IPS-NIHi7 (cell line): Measurements from ENCODE around the gene KBTBD13.
A peak's percentile ranks its signal among the peaks of the same experiment; 100 is the strongest.

ENCODE experiments used
- DNase-seq: peaks from one replicate; pipeline ENCODE4 v3.0.0; 2012; ENCODE audit warnings: mixed read lengths; ENCODE audit errors: extremely low spot score

Gene KBTBD13

DNA sequence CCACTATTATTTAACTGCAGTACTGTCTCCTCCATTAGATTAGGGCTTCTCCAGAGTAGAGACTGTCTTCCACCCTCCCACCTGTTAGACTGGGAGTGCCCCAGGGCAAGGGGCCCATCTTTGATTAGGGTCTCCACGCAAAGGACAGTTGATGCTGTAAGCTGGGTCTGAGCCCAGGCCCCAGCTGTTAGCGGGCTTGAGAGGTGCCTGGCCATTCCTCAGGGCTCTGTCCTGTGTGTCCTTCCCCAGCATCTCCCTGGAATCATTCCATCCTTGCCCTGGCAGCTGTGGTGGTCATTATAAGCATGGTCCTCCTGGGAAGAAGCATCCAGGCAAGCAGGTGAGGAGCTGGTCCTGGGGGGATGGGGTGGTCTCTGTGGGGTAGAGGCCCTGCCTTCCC is 25.3 kb upstream of the KBTBD13 start:
- DNase-seq: no peak

- DNase-seq: no peak
Observed at GRCh38 chr15:65052956-65053355, 23.6 kb upstream of the KBTBD13 start.

DNA sequence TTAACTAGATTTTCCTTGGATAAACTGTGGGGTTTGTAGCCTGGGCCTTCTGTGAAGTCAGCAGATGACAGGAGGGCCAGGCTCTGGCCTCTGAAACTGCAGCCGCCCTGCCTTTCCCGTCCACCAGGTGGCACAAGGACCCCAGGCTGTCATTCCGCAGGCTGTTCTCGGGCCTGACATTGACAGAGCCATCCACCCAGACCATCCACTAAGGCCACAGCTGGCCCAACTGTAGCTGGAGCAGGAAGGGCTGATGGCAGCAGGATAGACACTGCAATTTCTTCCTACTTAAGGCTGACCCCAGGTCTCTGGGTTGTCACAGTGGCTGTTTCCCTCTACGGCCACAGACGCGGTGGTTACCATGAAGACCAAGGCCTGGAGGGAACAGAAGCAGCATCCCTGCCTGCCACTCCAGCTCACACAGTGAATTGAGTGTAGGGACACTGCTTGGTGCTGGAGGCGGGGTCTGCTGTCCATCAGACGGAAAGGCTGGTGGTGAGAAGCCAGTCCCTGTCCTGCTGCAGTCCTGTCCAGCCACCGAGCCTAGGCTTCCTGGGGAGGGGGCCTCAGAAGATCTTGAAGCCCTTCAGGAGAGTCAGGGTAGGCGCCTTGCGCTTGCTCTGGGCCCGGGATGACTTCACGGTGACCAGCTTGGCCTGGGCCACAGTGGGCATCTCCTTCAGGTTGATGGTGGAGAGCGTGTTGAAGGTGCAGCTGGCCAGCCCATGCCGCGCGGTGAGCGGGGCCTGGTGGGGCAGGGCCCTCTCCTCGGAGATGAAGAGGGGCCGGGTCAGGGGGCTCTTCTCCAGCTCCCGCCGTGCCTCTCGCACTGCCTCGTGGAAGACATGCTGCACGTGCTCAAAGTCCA is 22.0 kb upstream of the KBTBD13 start:
- DNase-seq: peak; percentile 90

DNA sequence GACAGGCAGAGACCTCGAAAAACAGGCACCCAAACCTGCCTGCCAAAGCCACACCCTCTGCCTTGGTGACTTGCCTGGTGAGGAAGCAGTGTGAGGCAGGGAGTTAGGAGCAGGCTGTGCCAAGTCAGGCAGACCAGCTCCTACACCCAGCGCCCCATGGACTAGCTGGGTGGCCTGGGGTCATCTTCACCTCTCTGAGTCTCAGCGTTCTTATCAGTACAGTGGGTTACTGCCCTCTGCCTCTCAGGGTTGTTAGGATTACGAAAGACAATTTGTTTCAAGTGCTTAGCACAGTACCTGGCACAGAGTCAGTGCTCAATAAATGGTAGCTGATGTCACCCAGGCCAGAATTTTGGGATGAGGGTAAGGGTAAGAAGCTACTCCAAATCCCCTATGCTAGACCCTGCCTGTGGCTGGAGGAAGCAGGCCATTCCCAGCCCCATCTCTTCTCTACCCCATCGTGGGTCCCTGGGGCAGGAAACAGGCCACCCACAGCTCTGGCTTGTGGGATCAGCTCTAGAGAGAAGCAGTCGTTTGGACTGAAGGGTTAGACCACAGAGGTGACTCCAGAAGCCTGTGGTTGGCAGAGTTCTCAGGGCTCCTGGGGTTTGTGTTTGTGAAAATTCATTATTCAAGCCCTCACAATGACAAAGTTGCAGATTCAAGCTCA is 21.2 kb upstream of the KBTBD13 start:
- no peak for DNase-seq

DNA sequence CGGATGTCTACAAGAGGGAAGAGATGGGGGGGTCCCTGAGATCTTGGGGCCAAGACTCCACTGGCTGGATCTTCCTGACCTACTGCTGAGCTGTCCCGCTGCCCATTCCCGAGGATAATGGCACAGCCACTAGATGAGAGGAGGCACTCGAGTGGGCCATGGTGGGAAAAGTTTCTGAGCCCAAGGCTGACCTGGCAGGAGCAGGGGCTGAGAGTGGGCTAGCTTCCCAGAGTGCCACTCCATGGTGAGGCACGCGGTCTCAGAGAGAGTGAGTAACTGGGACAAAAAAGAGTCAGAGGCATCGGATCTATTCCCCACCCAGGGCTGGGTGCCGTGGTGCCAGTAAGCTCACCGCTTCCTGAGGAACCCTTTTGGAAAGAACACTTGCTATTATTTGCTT is 20.4 kb upstream of the KBTBD13 start:
- DNase-seq: no peak

- no peak for DNase-seq
Observed at GRCh38 chr15:65056868-65057548, 19.5 kb upstream of the KBTBD13 start.

DNA sequence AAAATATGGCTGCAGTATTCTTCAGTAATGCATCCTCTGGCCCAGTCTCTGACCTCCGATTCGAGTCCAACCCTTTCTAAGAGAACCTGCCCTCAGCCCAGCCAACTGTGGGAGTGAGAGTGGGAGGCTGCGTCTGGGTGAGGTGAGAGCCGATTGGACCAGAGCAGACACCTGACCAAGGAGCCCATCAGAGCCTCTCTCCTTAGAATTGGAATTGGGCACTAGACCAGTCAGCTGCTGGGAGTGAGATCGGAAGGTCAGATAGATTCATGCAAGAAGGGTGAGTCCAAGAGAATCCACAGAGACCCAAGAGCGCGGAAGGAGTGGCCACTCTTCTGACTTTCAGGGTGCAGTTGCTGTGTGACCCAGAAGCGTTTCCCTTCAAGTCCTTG is 19.0 kb upstream of the KBTBD13 start:
- no peak for DNase-seq

DNA sequence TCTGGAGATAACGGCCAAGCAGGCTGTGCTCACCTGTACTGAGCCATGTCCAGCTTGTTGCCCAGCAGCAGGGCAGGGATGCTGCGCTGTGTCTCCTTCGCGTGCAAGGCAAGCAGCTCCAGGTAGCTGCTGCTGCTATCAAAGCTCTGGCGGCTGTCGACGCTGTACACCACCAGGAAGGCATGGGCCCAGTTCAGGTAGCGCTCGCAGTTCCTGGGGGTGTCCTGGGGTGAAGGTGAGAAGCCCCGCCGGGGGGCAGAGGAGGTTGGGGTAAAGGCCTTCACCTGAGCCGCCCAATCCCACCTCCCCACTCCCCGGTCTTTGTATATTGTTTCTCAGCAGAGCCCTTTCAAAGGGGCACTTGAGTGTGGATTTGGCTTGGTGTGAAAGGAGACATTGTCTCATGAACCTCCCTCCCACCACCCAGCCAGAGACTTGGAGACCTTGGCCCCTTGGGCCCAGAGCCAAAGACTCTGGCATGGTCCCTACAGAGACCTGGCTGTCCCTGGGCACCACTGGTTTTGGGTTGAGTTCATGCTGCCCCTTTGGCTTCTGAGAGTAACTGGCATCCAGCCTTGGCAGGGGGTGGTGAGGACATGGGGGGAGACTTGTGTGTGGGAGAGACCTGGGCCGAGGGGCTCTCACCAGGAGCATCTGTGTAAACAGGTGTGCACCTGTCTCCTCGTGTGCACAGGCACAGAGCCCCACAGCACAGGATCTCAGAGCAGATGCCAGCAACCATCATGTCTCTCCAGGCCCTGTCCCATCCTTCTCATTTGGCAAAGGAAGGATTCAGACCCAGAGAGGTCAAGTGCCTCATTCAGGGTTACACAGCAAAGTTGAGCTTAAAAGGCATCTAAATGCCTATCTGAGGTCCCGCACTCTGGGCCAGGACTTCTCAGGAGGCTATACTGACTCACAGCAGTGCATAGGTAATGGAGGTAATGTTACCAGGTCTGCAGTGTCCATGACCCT is 17.9 kb upstream of the KBTBD13 start:
- DNase-seq: no peak

GRCh38 chr15:65059369-65059750 is 17.2 kb upstream of the KBTBD13 start:
- no peak for DNase-seq

- no peak for DNase-seq
Observed at GRCh38 chr15:65059931-65060596, 16.5 kb upstream of the KBTBD13 start.

GRCh38 chr15:65060641-65061397 is 15.7 kb upstream of the KBTBD13 start:
- DNase-seq: no peak

DNA sequence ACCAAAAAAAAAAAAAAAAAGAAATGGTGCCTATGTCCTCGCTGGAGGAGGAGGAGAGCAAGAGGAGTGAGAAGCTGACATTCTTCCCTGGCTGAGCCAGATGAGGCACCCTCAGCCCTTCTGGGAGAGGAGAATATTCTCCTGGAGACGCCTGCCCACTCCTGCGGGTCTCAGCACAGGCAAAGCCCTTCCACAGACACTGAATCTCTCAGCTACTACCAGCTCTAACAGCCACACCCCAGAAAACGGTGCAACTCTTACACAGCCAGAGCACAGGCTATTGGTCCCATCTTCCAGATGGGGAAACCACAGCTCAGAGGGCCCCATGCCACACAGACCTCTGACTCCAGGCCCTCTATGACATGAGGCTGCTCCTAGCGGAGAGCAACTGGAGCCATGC is 14.5 kb upstream of the KBTBD13 start:
- DNase-seq: no peak

GRCh38 chr15:65062726-65063125 is 13.8 kb upstream of the KBTBD13 start:
- DNase-seq: no peak

DNA sequence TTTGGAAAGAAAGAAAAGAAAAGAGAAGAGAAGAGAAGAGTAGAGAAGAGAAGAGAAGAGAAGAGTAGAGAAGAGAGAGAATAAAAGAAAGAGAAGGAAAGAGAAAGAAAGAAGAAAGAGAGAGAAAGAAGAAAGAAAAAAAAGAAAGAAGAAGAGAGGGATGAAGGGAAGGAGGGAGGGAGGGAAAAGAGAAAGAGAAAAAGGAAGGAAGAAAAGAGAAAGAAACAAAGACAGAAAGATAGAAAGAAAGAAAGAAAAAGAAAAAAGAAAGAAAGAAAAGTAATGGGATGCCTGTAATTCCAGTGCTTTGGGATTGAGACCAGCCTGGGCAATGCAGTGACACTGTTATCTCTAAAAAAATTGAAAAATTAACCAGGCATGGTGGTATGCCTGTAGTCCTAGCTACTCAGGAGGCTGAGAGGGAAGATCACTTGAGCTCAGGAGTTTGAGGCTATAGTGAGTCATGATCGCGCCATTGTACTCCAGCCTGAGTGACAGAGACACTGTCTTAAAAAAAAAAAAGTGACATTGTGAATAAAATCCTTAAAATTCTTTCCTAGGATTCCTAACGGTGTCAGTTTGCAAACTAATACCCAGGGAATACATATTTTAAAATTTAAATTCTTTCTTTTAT is 10.4 kb upstream of the KBTBD13 start:
- DNase-seq: no peak

GRCh38 chr15:65066635-65067316 is 9.8 kb upstream of the KBTBD13 start:
- DNase-seq: peak; percentile 48

DNA sequence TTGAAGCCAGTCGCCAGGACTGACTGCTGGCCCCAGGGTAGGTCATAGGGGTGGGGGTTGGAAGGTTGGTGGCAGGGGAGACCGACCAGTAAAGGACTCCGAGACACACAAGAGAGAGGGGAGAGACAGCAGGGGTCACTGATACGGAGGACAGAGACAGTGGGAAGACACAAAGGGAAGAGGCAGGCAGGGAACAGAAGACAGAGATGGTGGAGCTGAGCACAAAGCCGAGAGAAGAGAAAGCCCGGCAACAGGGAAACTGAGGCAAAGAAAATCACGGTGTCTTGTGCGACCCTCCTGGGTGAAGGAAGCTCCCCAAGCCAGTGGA is 9.3 kb upstream of the KBTBD13 start:
- no peak for DNase-seq

GRCh38 chr15:65067645-65068402 is 8.7 kb upstream of the KBTBD13 start, which contains the start of gene RASL12:
Gene RASL12, minus strand, starts transcription at chr15:65067991. Its CDS starts 156 bp downstream, at chr15:65067835.
- peak; percentile 71 for DNase-seq

DNA sequence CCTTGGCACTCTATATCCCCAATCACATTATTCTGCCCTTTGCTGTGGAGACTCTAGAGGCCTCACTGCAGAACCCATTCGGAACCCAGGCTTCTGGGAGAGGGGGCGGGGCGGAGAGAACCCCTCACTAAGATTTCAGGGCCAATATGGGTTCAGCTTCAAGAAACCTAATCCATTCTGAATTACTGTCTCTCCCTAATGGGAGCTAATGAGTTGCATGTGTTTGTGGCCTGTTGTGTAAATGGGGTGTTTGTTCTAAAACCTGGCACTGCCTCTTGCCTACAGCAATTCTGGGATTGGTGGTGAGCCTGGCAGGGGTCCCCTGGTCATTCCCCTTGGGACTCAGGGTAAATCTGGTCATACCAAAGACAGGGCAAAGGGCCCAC is 8.2 kb upstream of the KBTBD13 start:
- DNase-seq: no peak
